Measurements from ENCODE around the gene ATE1. TPM values are rescaled to one million over a fixed set of nuclear protein-coding genes. Genes with fewer than 3 reads are reported as not detected.
"Not testable (repeated sequence)": the region's sequence is repeated elsewhere in the genome, so short reads cannot be mapped to it uniquely, and the experiment has no call there.

ATE1 gene
- total RNA-seq, 2 donors from 2014 or later: 25.6 to 32.4 TPM

GRCh38 chr10:121936295-121936694 is 8.5 kb upstream of the ATE1 start:
- no peak for DNase-seq (ENCODE audit: low spot score)
- intact Hi-C loops (cut with DNase I): no loop called here

DNA sequence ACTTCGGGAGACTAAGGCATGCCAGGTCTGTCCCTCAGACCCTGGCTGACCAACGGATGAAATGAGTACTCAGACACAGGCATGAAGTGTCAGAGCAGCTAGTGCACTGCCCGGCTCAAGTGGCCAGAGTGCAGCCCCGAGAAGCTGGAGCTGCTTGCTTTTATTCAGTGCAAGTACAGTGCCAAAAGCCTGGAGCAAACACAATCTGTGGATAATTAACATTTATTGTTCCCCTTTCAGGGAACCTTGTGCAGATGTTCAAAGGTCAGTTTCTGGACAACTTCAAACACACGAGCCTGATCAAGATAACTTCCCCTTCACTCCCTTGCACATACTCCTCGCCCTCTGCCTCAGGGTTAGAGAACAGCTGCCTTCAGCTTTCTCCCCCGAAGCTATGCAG is 7.9 kb upstream of the ATE1 start:
- intact Hi-C loops (cut with DNase I): no loop called here
- no peak for DNase-seq (ENCODE audit: low spot score)

GRCh38 chr10:121930268-121931085 is 2.6 kb upstream of the ATE1 start:
- intact Hi-C loops (cut with DNase I); DNase-seq (ENCODE audit: low spot score): not testable (repeated sequence)

DNA sequence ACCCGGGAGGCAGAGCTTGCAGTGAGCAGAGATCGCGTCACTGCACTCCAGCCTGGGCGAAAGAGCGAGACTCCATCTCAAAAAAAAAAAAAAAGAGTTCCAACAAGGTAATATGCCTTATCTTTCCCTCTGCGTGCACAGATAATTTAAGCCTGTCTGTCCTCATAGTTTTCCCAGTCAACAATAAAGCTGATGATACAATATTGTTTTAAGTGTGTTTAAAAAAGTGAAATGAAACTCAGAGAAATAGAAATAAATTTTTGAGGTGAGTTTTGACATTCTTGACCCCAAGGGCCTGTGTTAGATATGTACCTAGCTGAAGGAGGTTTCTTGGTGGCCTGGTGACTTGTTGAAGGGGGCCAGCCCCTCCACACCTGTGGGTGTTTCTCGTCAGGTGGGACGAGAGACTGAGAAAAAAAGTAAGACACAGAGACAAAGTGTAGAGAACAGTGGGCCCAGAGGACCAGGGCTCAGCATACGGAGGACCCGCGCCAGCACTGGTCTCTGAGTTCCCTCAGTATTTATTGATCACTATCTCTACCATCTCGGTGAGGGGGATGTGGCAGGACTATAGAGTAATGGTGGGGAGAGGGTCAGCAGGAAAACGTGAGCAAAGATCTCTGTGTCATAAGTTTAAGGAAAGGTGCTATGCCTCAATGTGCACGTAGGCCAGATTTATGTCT is 1.9 kb upstream of the ATE1 start:
- not testable (repeated sequence) for DNase-seq (ENCODE audit: low spot score)
- intact Hi-C loops (cut with DNase I): loop anchor here in 1 of 2 donors (5.0 kb wide), 1 partner anchor 48 kb away; the partner anchor contains the start of gene NSMCE4A

DNA sequence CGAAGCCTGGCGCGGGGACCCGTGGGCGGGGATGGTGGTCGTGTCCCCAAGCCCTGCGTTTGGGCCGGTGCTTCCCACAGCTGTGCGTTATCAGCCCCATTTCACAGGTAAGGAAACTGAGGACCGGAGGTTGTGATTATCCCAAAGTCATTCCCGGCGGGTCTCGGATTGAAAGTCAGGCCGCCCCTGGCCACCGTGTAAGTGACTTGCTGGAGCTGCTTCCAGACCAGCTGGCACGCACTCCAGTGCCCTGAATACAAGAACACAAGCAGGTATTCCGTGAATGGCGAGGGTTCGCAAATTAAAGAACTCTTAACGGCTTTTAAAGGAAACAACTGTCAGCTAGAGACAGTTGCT is 675 bp upstream of the ATE1 start:
- intact Hi-C loops (cut with DNase I): loop anchor here in 1 of 2 donors (5.0 kb wide), 1 partner anchor 49 kb away; the partner anchor contains the start of gene NSMCE4A
- DNase-seq (ENCODE audit: low spot score): no peak

GRCh38 chr10:121927318-121927840 is 452 bp downstream of the ATE1 start:
- DNase-seq (ENCODE audit: low spot score): peak; percentile 85

GRCh38 chr10:121926671-121927317 is 1.0 kb downstream of the ATE1 start:
- intact Hi-C loops (cut with DNase I): loop anchor here in 1 of 2 donors (5.0 kb wide), 1 partner anchor 51 kb away; the partner anchor contains the start of gene NSMCE4A
- DNase-seq (ENCODE audit: low spot score): no peak

More at GRCh38 chr10:121927318-121927840, 452 bp downstream of the ATE1 start:
- intact Hi-C loops (cut with DNase I): loop anchor here in 1 of 2 donors (5.0 kb wide), 1 partner anchor 50 kb away; the partner anchor contains the start of gene NSMCE4A

DNA sequence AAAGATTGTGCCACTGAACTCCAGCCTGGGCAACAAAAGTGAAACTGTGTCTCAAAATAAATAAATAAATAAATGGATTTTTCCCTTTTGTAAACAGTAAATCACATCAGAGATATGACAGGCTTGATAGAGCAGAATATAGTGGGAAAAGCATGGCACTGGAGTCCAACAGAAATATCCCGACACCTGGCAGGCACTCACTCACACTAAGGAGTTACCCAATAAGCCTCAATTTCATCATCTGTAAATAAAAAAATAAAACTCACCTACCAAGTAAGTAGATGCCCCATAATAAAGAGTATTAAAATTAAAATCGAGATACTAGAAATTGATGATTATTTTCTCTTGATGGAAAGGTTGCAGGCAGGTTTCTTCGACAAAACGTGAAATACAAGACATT is 1.7 kb downstream of the ATE1 start:
- intact Hi-C loops (cut with DNase I): loop anchor here in 1 of 2 donors (5.0 kb wide), 1 partner anchor 51 kb away; the partner anchor contains the start of gene NSMCE4A
- DNase-seq (ENCODE audit: low spot score): no peak

GRCh38 chr10:121921238-121921931 is 6.4 kb downstream of the ATE1 start:
- intact Hi-C loops (cut with DNase I): no loop called here

GRCh38 chr10:121919666-121920065 is 8.2 kb downstream of the ATE1 start:
- no peak for DNase-seq (ENCODE audit: low spot score)
- intact Hi-C loops (cut with DNase I): no loop called here

More at GRCh38 chr10:121921238-121921931, 6.4 kb downstream of the ATE1 start:
- no peak for DNase-seq (ENCODE audit: low spot score)

GRCh38 chr10:121918800-121919199 is 9.0 kb downstream of the ATE1 start:
- intact Hi-C loops (cut with DNase I); DNase-seq (ENCODE audit: low spot score): not testable (repeated sequence)

DNA sequence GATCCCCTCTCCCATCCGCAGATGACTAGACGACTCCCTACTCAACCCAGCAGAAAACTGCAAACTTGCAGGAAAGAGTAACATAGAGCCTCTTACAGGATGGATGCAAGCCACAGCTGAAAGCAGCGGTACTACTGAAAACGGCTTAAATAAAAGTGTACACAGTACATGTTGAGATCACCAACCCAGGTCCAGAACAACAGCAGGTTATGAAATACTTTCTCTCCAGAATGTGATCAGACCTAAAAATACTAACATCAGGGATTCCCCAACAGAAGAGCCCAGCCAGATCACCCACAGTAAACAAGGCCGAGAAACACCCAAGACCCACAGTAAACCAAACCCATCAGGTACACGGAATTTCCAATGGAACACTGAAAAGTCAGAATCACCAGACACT is 13.2 kb downstream of the ATE1 start:
- DNase-seq (ENCODE audit: low spot score): no peak
- intact Hi-C loops (cut with DNase I): no loop called here

DNA sequence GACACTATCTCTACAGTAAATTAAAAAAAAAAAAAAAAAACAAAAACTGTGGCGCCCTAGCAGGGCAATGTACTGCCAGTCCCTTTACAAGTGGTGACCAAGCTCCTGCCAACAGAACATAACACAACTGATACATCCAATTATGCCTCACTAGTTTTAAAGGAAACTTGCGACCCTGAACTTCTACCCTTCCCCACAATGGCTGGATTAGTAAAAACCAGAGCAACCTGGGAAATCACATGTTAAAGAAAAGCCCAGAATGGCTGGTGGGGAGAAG is 16.5 kb downstream of the ATE1 start:
- DNase-seq (ENCODE audit: low spot score): no peak
- intact Hi-C loops (cut with DNase I): loop anchor here in 1 of 2 donors (2.0 kb wide), 1 partner anchor 73 kb away; no protein-coding TSS in a partner anchor

- no peak for DNase-seq (ENCODE audit: low spot score)
- intact Hi-C loops (cut with DNase I): loop anchor here in 1 of 2 donors (2.0 kb wide), 1 partner anchor 72 kb away; no protein-coding TSS in a partner anchor
Measured at GRCh38 chr10:121910673-121911420, 17.0 kb downstream of the ATE1 start.

- intact Hi-C loops (cut with DNase I): loop anchor here (2.0 to 5.0 kb wide), 2 partner anchors 34 to 963 kb away; no protein-coding TSS in a partner anchor
- DNase-seq (ENCODE audit: low spot score): no peak
Measured at GRCh38 chr10:121904888-121905287, 22.9 kb downstream of the ATE1 start.

DNA sequence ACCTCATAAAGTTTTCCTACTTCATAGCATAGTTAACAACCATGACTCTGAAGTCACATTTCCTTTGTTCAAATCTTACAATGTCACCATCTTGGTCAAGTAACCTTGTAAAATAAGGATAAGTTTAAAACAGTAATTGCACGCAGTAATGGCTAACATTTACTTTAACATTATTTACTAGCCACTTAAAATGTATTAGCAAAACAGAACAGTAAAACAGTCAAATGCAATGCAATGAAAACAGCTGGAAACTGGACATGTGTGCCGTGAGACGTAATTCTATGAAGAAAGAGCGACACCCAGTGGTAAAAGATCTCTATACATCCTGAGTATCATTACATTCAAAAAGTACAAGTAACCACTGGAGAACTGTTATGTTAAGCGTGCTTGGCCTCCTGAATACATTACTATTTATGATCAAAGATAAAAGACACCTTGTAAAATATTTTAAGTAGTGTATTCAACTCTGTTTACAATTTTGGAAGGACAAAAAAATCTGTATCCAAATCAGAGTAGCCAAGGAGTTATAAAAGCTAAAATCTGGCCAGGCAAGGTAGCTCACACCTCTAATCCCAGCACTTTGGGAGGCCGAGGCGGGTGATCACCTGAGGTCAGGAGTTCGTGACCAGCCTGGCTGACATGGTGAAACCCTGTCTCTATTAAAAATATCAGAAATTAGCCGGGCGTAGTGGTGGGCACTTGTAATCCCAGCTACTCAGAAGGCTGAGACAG is 27.2 kb downstream of the ATE1 start:
- no peak for DNase-seq (ENCODE audit: low spot score)
- intact Hi-C loops (cut with DNase I): no loop called here

GRCh38 chr10:121899727-121900126 is 28.1 kb downstream of the ATE1 start:
- intact Hi-C loops (cut with DNase I): loop anchor here in 1 of 2 donors (10.0 kb wide), 1 partner anchor 965 kb away; no protein-coding TSS in a partner anchor
- DNase-seq (ENCODE audit: low spot score): no peak
